Body of pancreas (tissue), 4 donors: ENCODE data around the gene GAB2.

ENCODE experiments used
- POLR2A ChIP-seq, 3 donors: fragments of 450-650 bp; IDR thresholded peaks; one replicate each; pipeline ENCODE4 v1.6.1; 2016; ENCODE audit warnings: antibody characterized with exemption in 3 of 3, mild to moderate bottlenecking in 2 of 3
- TF ChIP-seq, protein P1 (sequence below), 7 experiments: fragments of 450-650 bp in 4 of 7; fragments of 200-600 bp in 3 of 7; sonication (generic) in 3 of 7; IDR thresholded peaks; one replicate each; pipeline ENCODE4 v1.5.1; 2016 to 2019; ENCODE audit warnings: antibody characterized with exemption in 7 of 7

DNA sequence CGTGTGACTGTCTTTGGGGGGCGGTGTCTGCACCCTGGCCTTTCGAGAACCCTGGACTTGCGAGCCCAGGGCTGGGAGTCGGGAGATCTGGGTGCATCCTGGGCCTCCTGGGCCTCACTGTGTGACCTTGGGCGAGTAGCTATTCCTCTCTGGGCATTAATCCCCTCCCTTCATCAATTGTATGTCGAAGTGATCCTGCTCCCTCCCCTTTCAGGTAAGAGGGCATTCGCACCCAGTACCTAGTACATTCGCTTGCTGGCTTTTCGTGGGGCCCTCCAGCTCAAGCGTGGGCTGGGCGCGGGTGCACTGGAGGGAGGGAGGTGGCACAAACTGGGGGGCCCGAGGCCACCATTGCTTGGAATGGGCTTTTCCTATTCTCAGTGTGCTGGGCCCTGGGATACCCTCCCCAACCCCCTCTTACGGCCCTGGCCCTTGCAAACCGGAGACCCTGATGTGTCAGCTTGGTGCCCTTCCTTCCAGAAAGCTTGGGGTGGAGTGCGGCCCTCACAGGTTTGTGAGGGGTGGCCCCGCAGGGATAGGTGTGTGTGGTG is 228.4 kb downstream of the GAB2 start:
- TF ChIP-seq, protein P1, sequence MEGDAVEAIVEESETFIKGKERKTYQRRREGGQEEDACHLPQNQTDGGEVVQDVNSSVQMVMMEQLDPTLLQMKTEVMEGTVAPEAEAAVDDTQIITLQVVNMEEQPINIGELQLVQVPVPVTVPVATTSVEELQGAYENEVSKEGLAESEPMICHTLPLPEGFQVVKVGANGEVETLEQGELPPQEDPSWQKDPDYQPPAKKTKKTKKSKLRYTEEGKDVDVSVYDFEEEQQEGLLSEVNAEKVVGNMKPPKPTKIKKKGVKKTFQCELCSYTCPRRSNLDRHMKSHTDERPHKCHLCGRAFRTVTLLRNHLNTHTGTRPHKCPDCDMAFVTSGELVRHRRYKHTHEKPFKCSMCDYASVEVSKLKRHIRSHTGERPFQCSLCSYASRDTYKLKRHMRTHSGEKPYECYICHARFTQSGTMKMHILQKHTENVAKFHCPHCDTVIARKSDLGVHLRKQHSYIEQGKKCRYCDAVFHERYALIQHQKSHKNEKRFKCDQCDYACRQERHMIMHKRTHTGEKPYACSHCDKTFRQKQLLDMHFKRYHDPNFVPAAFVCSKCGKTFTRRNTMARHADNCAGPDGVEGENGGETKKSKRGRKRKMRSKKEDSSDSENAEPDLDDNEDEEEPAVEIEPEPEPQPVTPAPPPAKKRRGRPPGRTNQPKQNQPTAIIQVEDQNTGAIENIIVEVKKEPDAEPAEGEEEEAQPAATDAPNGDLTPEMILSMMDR (IDR thresholded peaks at IDR 0.05) = no peak
- no peak for TF ChIP-seq POLR2A (IDR thresholded peaks at IDR 0.05)
